DLD1 (cell line): ENCODE data around the gene EEA1.

Experiments used
- in situ Hi-C: cut with HindIII; loops from 2 replicates; pipeline ENCODE4 v1.10.0; 2017; ENCODE audit warnings: low sequenced_read_pairs

The EEA1 gene

DNA sequence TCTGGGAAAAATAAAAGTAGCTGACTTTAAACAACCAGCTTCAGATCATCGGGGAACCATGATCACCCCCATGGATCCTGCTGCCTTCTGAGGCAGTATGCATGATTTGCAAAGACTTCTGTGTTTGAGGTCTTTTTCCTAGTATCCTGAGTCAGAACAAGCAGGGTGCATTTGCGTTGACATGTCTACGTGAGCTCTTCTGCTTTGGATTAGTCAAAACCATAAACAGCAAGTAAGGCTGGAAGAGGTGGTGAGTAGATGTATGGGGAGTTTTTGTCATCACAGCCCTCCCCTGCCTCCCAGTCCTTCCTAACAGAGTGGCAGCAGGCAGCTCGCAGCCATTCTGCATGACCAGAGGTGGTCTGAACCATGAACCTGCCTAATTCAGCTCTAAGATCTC is 202.2 kb downstream of the EEA1 start:
- in situ Hi-C loops = no loop called here

DNA sequence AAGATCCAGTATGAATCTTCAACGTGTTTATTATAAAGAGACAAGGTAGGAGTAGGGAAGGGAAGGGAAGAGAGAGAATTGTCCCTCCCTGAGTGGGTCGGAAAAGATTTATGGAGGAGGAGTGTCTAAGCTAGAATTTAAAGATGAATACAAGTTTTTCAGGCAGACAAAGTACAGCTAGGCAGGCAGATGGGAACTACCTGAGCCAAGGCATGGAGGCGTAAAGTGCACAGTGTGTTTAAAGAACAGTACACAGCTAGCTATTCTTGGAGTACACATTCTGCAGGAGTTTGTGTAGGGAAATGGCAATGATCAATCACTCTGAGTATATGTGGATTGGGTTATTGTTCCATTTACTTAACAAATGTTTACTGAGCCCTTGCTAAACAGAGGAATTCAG is 206.2 kb downstream of the EEA1 start:
- in situ Hi-C loops = no loop called here

DNA sequence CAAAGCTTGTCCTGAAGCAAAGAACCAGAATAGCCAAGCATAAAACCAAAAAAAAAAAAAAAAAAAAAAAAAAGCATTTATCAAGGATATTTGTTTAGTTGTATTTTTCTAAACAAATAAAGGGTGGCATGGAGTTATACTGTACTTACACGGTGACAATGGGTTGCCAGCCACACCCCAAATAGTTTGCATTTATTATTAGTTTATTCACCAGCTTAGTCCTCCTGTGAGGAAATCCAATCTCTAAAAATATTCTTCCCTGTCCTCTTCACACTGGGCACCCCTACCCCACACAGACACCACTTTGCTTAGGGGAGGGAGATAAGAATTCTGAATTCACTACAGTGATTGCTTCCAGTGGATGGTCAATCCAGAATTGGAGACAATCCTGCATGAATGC is 207.4 kb downstream of the EEA1 start:
- in situ Hi-C loops = no loop called here

DNA sequence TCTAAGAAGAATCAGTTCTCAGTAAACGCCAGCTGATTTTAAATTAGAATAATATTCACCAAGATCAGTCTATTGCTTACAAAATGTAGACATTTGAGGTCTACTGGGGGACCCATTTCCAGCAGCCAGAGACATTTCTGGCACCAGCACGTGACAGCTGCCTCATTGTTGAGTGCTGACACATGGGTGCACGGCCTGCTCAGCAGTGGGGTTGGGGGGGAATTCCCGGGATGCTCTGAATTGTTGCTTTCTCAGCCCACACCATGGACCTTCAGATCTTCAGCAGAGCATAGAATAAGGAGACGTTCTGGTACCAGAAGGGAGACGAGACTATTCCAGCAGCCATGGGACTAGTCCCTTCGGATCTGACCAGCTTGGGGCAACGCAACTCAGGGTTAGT is 208.0 kb downstream of the EEA1 start:
- in situ Hi-C loops = no loop called here
